HG02852 (cell line): ENCODE results near the gene COL4A2.

Experiments
- ATAC-seq: cut with Tn5 transposase; IDR thresholded peaks from one replicate; pipeline ENCODE4 v1.9.1; 2021; ENCODE audit warnings: mild to moderate bottlenecking, moderate library complexity; ENCODE audit not compliant: unreplicated experiment

COL4A2 gene

DNA sequence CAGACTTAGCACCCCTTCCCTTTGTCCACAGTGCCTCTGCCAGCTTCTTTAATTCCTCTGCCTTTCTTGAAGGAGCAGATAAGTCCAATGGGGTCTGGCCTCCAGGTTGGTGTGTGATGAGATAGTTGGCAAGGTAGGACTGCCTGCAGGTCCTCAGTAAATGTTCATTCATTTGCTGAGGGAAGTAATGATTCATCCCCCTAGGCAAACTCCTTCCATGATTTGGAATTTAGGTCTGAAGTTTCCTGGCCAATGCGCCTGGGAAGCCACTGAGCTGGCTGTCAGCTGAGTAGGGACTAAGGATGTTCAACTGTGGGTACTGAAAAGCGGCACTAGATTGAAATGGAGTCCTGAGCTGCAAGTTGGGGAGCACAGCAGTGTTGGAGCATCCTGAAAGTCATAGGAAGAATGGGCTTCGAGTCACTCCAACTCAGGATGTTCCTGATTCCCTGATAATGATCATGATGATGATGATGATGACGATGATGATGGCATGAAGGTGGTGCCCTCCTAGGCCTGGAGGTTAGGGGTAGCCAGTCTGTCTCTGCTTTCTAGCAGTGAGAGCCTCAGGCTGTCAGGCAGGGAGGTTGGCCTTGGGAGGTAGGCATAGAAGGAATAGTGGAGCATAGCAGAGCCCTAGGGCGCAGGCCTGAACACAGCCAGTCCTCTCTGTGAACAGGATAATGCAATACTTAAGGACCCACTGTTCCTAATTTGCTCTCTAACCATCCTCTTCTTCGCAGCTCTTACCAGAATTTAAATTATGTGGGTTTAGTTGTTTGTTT is 44.7 kb downstream of the COL4A2 start:
- no peak for ATAC-seq

- no peak for ATAC-seq
Measured at GRCh38 chr13:110352735-110353134, 45.7 kb downstream of the COL4A2 start.

DNA sequence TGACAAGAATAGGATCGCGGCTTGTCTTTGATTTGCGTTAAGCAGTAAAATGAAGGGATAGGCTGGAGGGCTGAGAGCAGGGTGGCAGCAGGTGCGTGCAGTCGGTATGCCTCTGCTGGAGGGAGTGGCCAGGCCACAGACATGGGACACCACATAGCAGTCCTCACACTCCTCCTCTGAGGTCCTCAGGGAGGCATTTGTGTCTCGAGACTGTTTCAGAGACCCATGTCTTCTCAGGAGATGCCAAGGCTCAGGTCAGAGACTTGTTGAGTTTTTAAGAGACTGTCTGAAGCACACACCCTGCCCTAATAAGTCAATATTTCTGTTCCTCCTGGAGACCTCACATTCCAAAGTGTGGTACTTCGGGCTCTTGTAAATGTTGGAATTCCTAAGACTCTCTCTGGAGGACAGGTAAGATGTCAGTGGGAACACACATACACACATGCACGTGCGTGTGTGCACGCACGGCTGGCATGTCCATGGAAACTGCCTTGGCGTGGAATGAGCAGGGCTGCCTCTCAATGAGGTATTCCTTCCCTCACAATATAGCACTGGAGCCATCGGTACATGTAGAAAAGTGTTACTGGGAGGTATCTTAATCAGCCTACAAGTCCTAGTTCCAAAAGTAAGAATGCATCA is 46.4 kb downstream of the COL4A2 start:
- no peak for ATAC-seq

DNA sequence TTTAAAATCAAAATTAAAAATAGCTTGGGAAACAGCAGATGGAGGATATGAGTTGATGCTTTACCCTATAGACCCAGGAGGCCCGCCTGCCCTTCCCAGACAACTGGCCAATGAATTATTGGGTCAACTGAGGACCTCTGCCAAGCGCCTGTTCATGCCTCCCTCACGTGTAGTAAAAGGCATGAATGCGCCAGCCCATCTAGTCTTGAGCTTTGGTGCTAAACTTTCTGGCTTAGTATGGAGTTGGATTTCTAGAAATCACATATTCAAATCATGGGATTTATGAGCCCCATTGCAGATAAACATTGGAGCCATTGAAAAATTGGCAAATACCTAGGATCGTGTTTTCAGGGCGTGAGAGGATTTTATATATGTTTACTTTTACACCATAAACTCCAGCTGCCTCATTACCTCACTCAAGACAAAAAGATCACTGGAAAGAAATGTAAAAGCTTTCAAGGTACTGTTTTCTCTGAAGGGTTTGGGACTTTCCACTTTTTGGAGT is 47.1 kb downstream of the COL4A2 start:
- no peak for ATAC-seq

- no peak for ATAC-seq
Measured at GRCh38 chr13:110354715-110355473, 47.8 kb downstream of the COL4A2 start.

DNA sequence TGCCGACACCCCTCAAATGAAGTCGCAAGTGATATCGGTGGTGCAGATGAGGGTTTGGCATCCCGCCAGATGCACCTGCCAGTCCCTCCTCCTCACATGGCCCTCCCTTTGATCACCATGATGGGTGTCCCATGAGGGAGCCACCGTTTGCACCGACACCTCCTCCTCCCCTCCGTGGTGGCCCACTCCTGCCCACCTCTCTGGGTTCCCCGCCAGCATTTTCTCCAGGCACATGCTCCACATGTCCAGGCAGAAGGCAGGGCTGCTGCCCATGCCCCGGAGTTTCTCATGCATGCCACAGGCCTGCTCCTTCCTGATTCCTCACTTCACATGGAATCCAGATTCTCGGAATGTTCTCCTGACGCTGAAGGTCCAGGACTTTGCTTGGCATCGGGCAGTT is 49.3 kb downstream of the COL4A2 start:
- no peak for ATAC-seq

GRCh38 chr13:110358381-110358780 is 51.3 kb downstream of the COL4A2 start:
- no peak for ATAC-seq

DNA sequence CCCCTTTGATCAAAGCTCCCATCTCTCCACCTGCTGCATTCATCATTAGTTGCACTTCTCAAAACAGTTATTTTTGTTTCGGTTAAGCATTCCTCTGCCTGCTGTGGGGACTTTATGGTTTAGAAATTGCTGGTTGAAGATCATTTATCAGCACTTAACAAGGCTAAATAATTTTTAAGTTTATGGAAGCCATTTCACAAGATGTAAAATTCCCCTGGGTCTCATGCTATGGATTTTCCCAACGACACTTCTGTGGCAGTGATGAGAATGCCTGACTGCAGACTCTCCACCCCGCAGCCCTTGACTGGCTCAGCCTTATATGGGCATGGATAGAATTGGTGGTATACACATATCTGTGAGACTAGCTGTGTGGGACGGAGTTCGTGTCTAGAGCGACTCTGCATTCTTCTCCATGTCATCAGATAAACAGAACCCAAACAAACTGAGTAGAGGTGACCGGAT is 52.8 kb downstream of the COL4A2 start:
- ATAC-seq: no peak

GRCh38 chr13:110360598-110360997 is 53.5 kb downstream of the COL4A2 start:
- no peak for ATAC-seq

DNA sequence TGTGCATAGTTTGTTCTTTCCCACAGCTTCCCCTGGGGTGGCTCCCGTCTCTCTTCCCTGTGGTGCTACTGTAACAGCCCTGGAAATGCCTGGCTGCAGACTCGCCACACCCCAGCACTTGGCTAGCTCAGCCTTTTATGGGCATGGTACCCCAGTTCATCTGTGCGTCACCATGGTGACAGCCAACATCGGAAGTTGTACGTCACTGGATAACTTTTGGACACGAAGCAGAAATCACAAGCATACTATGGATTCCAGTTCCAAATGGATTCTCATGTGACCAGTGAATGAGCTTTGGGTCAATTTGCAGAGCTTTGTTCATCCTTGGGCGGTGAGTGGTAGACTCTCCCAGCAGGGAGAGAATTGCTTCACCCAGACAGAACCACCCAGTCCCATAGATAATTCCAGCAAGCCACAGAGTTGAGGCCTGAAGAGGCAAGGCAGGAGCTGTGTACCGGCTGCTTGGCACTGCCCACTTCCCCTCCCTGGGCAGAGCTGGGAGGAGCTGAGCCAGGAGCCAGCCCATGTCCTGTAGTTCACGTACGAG is 54.4 kb downstream of the COL4A2 start:
- no peak for ATAC-seq

GRCh38 chr13:110363010-110363409 is 55.9 kb downstream of the COL4A2 start:
- no peak for ATAC-seq

GRCh38 chr13:110364081-110364480 is 57.0 kb downstream of the COL4A2 start:
- ATAC-seq: no peak

GRCh38 chr13:110365876-110366275 is 58.8 kb downstream of the COL4A2 start:
- no peak for ATAC-seq

- ATAC-seq: no peak
Measured at GRCh38 chr13:110366733-110367132, 59.6 kb downstream of the COL4A2 start.

GRCh38 chr13:110367620-110368019 is 60.5 kb downstream of the COL4A2 start:
- ATAC-seq: no peak

- no peak for ATAC-seq
Measured at GRCh38 chr13:110368408-110368807, 61.3 kb downstream of the COL4A2 start.

GRCh38 chr13:110369400-110369799 is 62.3 kb downstream of the COL4A2 start:
- no peak for ATAC-seq

DNA sequence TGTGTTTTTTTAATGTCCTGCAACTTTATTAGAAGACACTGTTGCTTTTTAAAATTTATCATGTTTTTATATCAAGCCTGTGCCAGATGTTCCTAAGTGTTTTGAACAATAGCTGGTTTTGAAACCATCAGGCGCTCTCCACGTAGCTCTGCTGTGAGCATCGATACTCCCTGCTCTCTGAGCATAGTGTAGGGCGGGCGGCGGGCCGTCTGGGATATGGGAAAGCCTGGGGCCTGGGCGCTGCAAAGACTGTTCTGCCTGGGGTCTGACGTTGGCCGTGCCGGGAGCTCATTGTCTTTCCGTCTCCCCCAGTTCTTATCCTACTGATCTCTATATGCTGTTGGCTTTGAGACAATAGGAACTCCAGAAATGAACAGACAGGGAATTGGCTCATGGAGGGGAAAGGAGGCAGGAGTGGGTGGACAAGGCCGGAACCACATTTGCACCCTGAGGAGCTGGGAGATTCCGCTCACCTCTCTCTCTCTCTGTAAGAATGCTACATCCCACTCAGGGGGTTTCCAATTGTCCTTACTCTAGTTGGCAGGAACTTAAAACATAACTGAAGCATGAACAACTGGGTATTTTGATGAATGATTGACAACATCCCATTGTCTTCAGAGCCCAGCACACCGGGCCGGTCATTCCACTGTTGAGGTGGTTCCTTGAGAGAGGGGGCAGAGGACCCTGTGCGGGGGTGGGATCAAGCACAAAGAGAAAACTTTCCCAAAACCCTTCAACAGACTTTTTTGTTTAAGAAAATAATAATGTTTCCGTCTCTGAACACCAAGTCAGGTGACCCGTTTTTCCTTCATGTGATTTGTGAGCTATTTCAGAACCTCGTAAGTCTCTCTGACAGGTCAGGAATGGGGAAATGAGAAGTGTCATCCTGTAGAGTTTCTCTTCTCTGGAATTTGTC is 64.7 kb downstream of the COL4A2 start:
- ATAC-seq: peak; percentile 65

GRCh38 chr13:110372676-110373075 is 65.6 kb downstream of the COL4A2 start:
- no peak for ATAC-seq

DNA sequence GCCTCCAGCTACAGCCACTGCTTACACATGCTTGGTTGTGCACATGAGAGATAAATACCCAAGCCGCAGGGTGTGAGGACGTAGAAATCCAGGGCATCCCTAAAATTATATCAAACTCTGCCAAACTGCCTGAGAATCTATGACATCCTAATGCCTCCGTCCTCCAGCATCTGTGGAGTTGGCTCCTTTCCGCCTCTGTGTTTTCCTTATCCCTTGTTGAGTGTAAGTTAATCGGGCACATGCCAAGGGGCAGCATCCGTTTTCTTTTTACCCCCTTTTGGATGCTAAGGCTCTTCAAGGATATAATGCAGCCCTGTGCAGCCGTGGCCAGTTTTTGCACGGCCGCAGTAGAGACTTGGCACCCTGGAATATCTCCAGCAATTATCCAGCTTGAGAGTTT is 66.5 kb downstream of the COL4A2 start:
- no peak for ATAC-seq
